KMS-11 (cell line): ENCODE results near the gene C12orf54.

Source experiments
- H2AFZ ChIP-seq: fragments of 200-600 bp; sonication (generic); 2 replicates; pipeline ENCODE4 v1.6.1; 2016; ENCODE audit warnings: antibody characterized with exemption, mixed run types, low read depth
- H3K27ac ChIP-seq: fragments of 200-600 bp; sonication (generic); 2 replicates; pipeline ENCODE4 v1.6.1; 2016; ENCODE audit warnings: mild to moderate bottlenecking, mixed run types
- H3K27me3 ChIP-seq: fragments of 200-600 bp; sonication (generic); 2 replicates; pipeline ENCODE4 v1.6.1; 2017; ENCODE audit warnings: mild to moderate bottlenecking, low read depth, mixed run types, moderate library complexity; ENCODE audit not compliant: insufficient read depth
- H3K36me3 ChIP-seq: fragments of 200-600 bp; sonication (generic); 2 replicates; pipeline ENCODE4 v1.6.1; 2017; ENCODE audit warnings: mild to moderate bottlenecking, mixed run types; ENCODE audit not compliant: insufficient read depth
- H3K4me1 ChIP-seq: fragments of 200-600 bp; sonication (generic); 2 replicates; pipeline ENCODE4 v1.6.1; 2016; ENCODE audit warnings: mild to moderate bottlenecking, low read depth, mixed run types; ENCODE audit not compliant: poor library complexity, severe bottlenecking
- H3K4me2 ChIP-seq: fragments of 200-600 bp; sonication (generic); 2 replicates; pipeline ENCODE4 v1.7.0; 2016; ENCODE audit warnings: mild to moderate bottlenecking, mixed run types
- H3K4me3 ChIP-seq: fragments of 200-600 bp; sonication (generic); IDR thresholded peaks from 2 replicates; pipeline ENCODE4 v1.6.1; 2017; ENCODE audit warnings: low read depth, low read length, mixed read lengths; ENCODE audit not compliant: insufficient read depth
- H3K79me2 ChIP-seq: fragments of 200-600 bp; sonication (generic); 2 replicates; pipeline ENCODE4 v1.6.1; 2016; ENCODE audit warnings: low read depth, mixed run types; ENCODE audit not compliant: insufficient read depth
- H3K9ac ChIP-seq: fragments of 200-600 bp; sonication (generic); 2 replicates; pipeline ENCODE4 v1.6.1; 2016; ENCODE audit warnings: mild to moderate bottlenecking, mixed run types
- H4K20me1 ChIP-seq: fragments of 200-600 bp; sonication (generic); 2 replicates; pipeline ENCODE4 v1.6.1; 2016; ENCODE audit warnings: mild to moderate bottlenecking, mixed run types; ENCODE audit not compliant: insufficient read depth
- TF ChIP-seq, protein P1 (sequence below): fragments of 200-600 bp; sonication (generic); conservative IDR thresholded peaks from 2 replicates; pipeline ENCODE4 v1.6.1; 2017; ENCODE audit warnings: low read depth, mild to moderate bottlenecking, antibody characterized with exemption, low read length, moderate library complexity, mixed read lengths

Gene C12orf54

DNA sequence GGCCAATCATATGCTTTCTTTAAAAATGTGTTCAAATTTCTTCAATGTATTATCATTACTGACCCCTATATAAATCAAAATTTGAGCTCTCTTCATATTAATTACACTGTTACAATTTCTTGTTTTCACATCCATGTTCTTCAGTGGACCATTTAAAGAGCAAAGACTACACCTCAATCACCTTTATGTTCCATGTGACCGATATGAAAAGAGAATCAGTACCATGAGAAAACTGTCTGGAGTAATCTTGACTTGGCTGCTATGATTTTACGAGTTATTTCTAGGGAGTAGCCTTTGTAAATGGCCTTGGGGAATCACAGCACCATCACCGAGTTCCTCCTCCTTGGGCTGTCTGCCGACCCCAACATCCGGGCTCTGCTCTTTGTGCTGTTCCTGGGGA lies 43.0 kb downstream of the C12orf54 start, which contains the start of gene OR8S1:
OR8S1 (plus strand) TSS at position 301 of the 400 bp plus-strand sequence; CDS start at position 301, 0 bp downstream.
- Histone ChIP-seq H2AFZ (no peak within 1 kb of the TSS), H3K79me2 (no peaks in the 10 kb centered on the region), H3K4me2 (no peak within 1 kb of the TSS), H3K4me1 (no peaks in the 10 kb centered on the region), H3K27me3 (no peaks in the 10 kb centered on the region), H4K20me1 (no peaks in the 10 kb centered on the region), H3K4me3 (no peak within 1 kb of the TSS), H3K9ac (no peak within 1 kb of the TSS), H3K36me3 (no peaks in the 10 kb centered on the region), H3K27ac (no peak within 1 kb of the TSS)
- TF ChIP-seq, protein P1, sequence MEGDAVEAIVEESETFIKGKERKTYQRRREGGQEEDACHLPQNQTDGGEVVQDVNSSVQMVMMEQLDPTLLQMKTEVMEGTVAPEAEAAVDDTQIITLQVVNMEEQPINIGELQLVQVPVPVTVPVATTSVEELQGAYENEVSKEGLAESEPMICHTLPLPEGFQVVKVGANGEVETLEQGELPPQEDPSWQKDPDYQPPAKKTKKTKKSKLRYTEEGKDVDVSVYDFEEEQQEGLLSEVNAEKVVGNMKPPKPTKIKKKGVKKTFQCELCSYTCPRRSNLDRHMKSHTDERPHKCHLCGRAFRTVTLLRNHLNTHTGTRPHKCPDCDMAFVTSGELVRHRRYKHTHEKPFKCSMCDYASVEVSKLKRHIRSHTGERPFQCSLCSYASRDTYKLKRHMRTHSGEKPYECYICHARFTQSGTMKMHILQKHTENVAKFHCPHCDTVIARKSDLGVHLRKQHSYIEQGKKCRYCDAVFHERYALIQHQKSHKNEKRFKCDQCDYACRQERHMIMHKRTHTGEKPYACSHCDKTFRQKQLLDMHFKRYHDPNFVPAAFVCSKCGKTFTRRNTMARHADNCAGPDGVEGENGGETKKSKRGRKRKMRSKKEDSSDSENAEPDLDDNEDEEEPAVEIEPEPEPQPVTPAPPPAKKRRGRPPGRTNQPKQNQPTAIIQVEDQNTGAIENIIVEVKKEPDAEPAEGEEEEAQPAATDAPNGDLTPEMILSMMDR, result no peak

DNA sequence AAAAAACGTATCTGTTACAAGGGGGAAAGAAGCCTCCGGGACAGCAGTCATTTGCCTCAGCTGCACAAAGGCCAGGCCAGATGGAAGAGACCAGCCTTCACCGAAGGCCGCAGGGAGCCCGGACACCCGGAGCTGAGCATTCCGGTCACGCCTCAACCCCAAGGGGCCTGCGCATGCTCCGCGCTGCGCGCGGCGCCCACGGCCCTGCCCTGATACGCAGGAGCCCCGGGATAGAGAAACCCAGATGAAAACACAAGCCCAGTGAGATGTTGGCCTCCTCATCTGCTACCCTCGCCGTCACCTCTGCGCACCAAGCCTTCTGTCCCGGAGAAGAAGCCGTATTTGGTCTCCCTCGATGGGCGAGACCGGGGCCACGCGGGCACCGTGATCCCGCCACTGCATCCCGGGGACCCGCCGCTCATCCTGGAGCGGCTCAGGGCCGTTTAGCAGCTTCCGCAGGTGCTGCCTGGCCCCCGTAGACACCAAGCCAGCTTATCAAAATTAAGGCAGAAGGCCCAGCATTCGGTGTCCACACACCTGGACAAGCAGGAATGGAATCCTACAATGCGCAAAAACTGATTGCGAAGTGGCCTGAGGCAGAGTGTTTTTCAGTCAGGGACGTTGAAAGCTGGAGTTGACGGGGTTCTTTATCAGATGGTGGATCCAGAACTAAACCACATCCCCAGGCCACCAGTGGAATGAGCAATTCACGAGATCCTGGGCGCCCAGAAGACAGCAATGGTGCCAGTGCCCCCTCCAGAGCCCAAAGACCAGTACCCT lies 45.8 kb downstream of the C12orf54 start:
- Histone ChIP-seq H3K4me1 (no peaks in the 10 kb centered on the region), H2AFZ (no peak overlapping the region), H3K27me3 (no peaks in the 10 kb centered on the region), H3K4me3 (no peak overlapping the region), H3K9ac (no peak overlapping the region), H3K79me2 (no peaks in the 10 kb centered on the region), H4K20me1 (no peaks in the 10 kb centered on the region), H3K36me3 (no peaks in the 10 kb centered on the region), H3K27ac (no peak overlapping the region), H3K4me2 (no peak overlapping the region)
- TF ChIP-seq, protein P1, result no peak

DNA sequence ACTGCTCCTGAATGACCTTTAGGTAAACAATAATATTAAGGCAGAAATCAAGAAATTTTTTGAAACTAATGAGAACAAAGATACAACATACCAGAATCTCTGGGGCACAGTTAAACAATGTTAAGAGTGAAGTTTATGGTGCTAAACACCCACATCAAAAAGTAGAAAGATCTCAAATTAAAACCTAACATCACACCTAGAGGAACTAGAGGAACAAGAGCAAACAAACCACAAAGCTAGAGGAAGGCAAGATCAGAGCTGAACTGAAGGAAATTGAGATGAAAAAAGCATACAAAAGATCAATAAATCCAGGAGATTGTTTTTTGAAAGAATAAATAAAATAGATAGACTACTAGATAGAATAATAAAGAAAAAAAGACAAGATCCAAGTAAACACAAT lies 50.3 kb downstream of the C12orf54 start:
- TF ChIP-seq, protein P1, result no peak
- H3K27me3 ChIP-seq, result no peaks in the 10 kb centered on the region

DNA sequence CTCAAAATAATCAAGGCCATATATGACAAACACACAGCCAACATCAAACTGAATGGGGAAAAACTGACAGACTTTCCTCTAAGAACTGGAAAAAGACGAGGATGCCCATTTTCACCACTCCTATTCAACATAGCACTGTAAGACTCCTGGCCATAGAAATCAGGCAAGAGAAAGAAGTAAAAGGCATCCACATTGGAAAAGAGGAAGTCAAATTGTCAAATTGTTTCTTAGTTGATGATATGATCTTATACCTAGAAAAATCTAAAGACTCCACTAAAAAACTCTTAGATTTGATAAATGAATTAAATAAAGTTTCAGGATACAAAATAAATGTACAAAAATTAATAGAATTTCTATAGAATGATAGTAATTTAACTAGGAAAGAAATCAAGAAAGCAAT lies 54.3 kb downstream of the C12orf54 start:
- no peaks in the 10 kb centered on the region for H4K20me1 ChIP-seq
- H3K79me2 ChIP-seq, result no peaks in the 10 kb centered on the region
- H3K4me2 ChIP-seq, result no peak overlapping the region
- H3K4me3 ChIP-seq, result no peak overlapping the region
- H3K4me1 ChIP-seq, result peaks cover 18% of the 10 kb centered on the region
- H3K36me3 ChIP-seq, result no peaks in the 10 kb centered on the region
- no peak overlapping the region for H3K27ac ChIP-seq
- no peak overlapping the region for H2AFZ ChIP-seq
- no peak overlapping the region for H3K9ac ChIP-seq
- no peaks in the 10 kb centered on the region for H3K27me3 ChIP-seq
- TF ChIP-seq, protein P1, result no peak

More for the DNA sequence above, 50.3 kb downstream of the C12orf54 start:
- Histone ChIP-seq H3K4me2 (no peak overlapping the region), H3K9ac (no peak overlapping the region), H2AFZ (no peak overlapping the region), H3K4me3 (no peak overlapping the region), H3K27ac (no peak overlapping the region), H3K36me3 (no peaks in the 10 kb centered on the region), H4K20me1 (no peaks in the 10 kb centered on the region), H3K4me1 (no peaks in the 10 kb centered on the region), H3K79me2 (no peaks in the 10 kb centered on the region)
